Kidney (tissue), 14 donors: ENCODE measurements around the gene GFRA4. TPM values are rescaled to one million over a fixed set of nuclear protein-coding genes. Genes with fewer than 3 reads are reported as not detected.
"Not testable (repeated sequence)": the region's sequence is repeated elsewhere in the genome, so short reads cannot be mapped to it uniquely, and the experiment has no call there.

ENCODE experiments used
- DNase-seq, 5 donors: peaks; one replicate each; pipeline ENCODE4 v3.0.0-alpha.2; 2013 to 2020
- FAIRE-seq: peaks from 2 replicates; lab custom pipeline; 2012; peaks lifted over from hg19 to GRCh38; lab: Jason Lieb, UNC
- H3K27ac ChIP-seq, 2 donors: one replicate each; pipeline ENCODE4 v1.7.0; 2013; ENCODE audit warnings: low read depth in 2 of 2, low read length in 2 of 2, inconsistent platforms in 1 of 2
- H3K27me3 ChIP-seq: one replicate; pipeline ENCODE4 v1.7.1; 2013; ENCODE audit warnings: low read length, inconsistent platforms; ENCODE audit not compliant: control insufficient read depth, insufficient read depth
- H3K36me3 ChIP-seq, 3 donors: one replicate each; pipeline versions ENCODE4 v1.7.0 to v1.7.1; 2013; ENCODE audit warnings: low read length in 3 of 3, control low read depth in 1 of 3, inconsistent platforms in 1 of 3; ENCODE audit not compliant: insufficient read depth in 3 of 3, control insufficient read depth in 2 of 3
- H3K4me1 ChIP-seq, 3 donors: one replicate each; pipeline versions ENCODE4 v1.7.0 to v1.7.1; 2013; ENCODE audit warnings: low read length in 3 of 3, inconsistent platforms in 1 of 3, low read depth in 1 of 3; ENCODE audit not compliant: control insufficient read depth in 2 of 3, insufficient read depth in 2 of 3
- H3K4me3 ChIP-seq, 3 donors: one replicate each; pipeline versions ENCODE4 v1.7.0 to v1.8.1; 2013; ENCODE audit warnings: low read length in 3 of 3, control low read depth in 1 of 3, inconsistent platforms in 1 of 3
- H3K9ac ChIP-seq, 3 donors: one replicate each; pipeline versions ENCODE4 v1.7.0 to v1.7.1; 2013; ENCODE audit warnings: low read length in 3 of 3, control low read depth in 1 of 3, inconsistent platforms in 1 of 3
- H3K9me3 ChIP-seq, 3 donors: one replicate each; pipeline versions ENCODE4 v1.7.0 to v1.7.1; 2013; ENCODE audit warnings: low read length in 3 of 3, control low read depth in 1 of 3, inconsistent platforms in 1 of 3; ENCODE audit not compliant: control insufficient read depth in 2 of 3, insufficient read depth in 1 of 3
- CTCF ChIP-seq: IDR thresholded peaks from 3 replicates; pipeline ENCODE4 v1.5.1; 2012; ENCODE audit warnings: mild to moderate bottlenecking, moderate library complexity, borderline replicate concordance; ENCODE audit not compliant: insufficient read depth; ENCODE audit errors: extremely low read depth
- intact Hi-C: fragments of 100-400 bp; cut with DNase I; formaldehyde crosslinking; loops from one replicate; pipeline ENCODE4 v1.11.1; 2022
- polyA plus RNA-seq: library from polyadenylated mRNA; stranded (reverse); fragments of 350-450 nt; fragmentation: Illumina TruSeq; extraction: RNeasy Lipid Tissue Mini Kit (QIAGEN cat#74804); gene quantifications from one replicate; pipeline ENCODE4 v1.2.3, GENCODE V29; 2014; ENCODE audit warnings: low read depth, low replicate concordance; ENCODE audit not compliant: insufficient read depth
- total RNA-seq: library from RNA; stranded (reverse); fragmentation: NEBNext Ultra II Directional; extraction: Animal tissue kit (Norgen Biotek cat#: 25700); gene quantifications from one replicate; pipeline ENCODE4 v1.2.1, GENCODE V29; 2021
- donor health status: control.
- donor health status: control.
- donor health status: control.
- donor health status: control.
- donor health status: control.
- donor health status: DM: yes; HTN: yes; CAD: no.
- donor health status: Normal renal cell carcinoma (clear cell type).

Gene GFRA4
- total and polyA plus RNA-seq, 2 donors from 2014 or later: 0.56 TPM; not detected in 1

DNA sequence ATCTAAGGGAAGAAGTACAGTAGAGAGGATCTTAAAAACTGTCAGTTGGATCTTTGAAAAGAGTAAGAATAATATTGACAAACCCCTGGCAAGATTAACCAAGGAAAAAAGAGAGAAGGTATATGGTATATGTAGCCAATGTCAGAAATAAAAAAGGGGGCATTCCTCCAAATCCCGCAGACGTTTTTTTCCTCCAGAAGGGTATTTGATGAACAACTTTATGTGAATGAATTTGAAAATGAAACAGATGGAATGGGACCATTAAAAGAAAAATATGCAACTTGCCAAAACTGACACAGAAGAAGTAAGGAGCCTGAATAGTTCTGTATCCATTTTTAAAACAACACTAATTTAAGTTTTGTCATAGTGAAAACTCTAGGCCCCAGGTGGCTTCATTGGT, 35.7 kb downstream of the GFRA4 start:
- no peaks in the 10 kb centered on the region for H3K27me3 ChIP-seq
- FAIRE-seq (no peak), DNase-seq (no peak)
- no peak overlapping the region for H3K9ac ChIP-seq
- intact Hi-C loops: no loop called here
- no peaks in the 10 kb centered on the region for H3K9me3 ChIP-seq
- no peak overlapping the region for H3K4me3 ChIP-seq
- no peaks in the 10 kb centered on the region for H3K4me1 ChIP-seq
- peaks cover 4 to 9% (median 6%) of the 10 kb centered on the region in 3 donors for H3K36me3 ChIP-seq
- H3K27ac ChIP-seq: no peak overlapping the region
- TF ChIP-seq CTCF: no peak

DNA sequence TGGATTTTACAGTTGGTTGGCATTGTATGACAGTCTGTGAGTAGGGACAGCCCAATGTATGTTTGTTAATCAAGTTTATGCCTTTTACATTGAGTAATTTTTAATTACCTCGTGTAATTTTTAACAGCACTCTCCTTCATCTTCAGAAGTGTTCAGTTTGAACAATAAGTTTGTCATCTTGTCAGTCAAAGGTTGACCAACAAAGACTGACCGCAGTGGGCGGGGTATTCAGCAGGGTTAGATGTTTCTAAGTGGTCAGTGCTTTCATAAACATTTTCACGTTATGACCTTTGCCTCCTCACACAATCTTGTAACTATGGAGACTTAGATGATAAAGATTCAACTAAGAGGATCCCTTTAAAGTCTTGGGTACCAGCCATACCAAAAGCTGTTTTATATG, 40.8 kb downstream of the GFRA4 start:
- Histone ChIP-seq H3K27ac (no peak overlapping the region), H3K9me3 (no peaks in the 10 kb centered on the region), H3K4me3 (no peak overlapping the region), H3K4me1 (no peaks in the 10 kb centered on the region), H3K36me3 (peaks cover 0 to 5% (median 2%) of the 10 kb centered on the region in 3 donors), H3K27me3 (no peaks in the 10 kb centered on the region), H3K9ac (no peak overlapping the region)
- FAIRE-seq (no peak), DNase-seq (no peak)
- TF ChIP-seq CTCF: no peak
- intact Hi-C loops: no loop called here

GRCh38 chr20:3621111-3621510, 42.1 kb downstream of the GFRA4 start:
- Histone ChIP-seq H3K36me3 (peaks cover 0 to 5% (median 2%) of the 10 kb centered on the region in 3 donors), H3K4me1 (no peaks in the 10 kb centered on the region), H3K4me3 (no peak overlapping the region), H3K27me3 (no peaks in the 10 kb centered on the region), H3K9me3 (no peaks in the 10 kb centered on the region), H3K27ac (no peak overlapping the region), H3K9ac (no peak overlapping the region)
- FAIRE-seq: no peak
- no peak for TF ChIP-seq CTCF
- intact Hi-C loops: no loop called here
- no peak for DNase-seq

GRCh38 chr20:3616250-3616649, 46.9 kb downstream of the GFRA4 start:
- Histone ChIP-seq H3K9ac (no peak overlapping the region), H3K4me3 (no peak overlapping the region), H3K4me1 (no peaks in the 10 kb centered on the region), H3K27ac (no peak overlapping the region), H3K36me3 (peaks cover 0 to 2% (median under 1%) of the 10 kb centered on the region in 3 donors), H3K9me3 (no peaks in the 10 kb centered on the region), H3K27me3 (no peaks in the 10 kb centered on the region)
- intact Hi-C loops: no loop called here
- TF ChIP-seq CTCF: no peak
- FAIRE-seq (no peak), DNase-seq (peak in 3 of 5 donors; percentile 28 to 57 (median 39))

DNA sequence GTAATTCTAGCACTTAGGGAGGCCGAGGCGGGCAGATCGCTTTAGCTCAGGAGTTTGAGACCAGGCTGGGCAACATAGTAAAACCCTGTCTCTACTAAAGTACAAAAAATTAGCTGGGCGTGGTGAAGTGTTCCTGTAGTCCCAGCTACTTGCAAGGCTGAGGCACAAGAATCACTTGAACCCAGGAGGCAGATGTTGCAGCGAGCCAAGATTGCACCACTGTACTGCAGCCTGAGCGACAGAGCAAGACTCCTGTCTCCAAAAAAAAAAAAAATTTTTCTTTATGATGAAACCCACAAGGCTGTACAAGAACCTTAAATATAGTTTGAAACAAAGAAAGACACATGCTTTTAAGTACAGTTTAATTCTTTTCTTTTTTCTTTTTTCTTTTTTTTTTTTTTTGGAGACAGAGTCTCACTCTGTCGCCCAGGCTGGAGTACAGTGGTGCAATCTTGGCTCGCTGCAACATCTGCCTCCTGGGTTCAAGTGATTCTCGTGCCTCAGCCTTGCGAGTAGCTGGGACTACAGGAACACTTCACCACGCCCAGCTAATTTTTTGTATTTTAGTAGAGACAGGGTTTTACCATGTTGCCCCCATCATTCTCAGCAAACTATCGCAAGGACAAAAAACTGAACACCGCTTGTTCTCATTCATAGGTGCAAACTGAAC, 47.9 kb downstream of the GFRA4 start:
- H3K4me3 ChIP-seq, H3K27me3 ChIP-seq, H3K9me3 ChIP-seq, H3K36me3 ChIP-seq, H3K9ac ChIP-seq, intact Hi-C loops, H3K27ac ChIP-seq, DNase-seq, FAIRE-seq, H3K4me1 ChIP-seq: not testable (repeated sequence)
